B cell (primary cell): ENCODE data around the gene NGLY1. TPM values are rescaled to one million over a fixed set of nuclear protein-coding genes. Genes with fewer than 3 reads are reported as not detected.

ENCODE experiments used
- ATAC-seq: fragments of 200-7000 bp; cut with Tn5 transposase; one replicate; pipeline ENCODE4 v1.10.0; 2021; ENCODE audit warnings: low read depth, mild to moderate bottlenecking, moderate number of reproducible peaks, moderate library complexity
- CTCF ChIA-PET: fragments of 350-600 bp; sonication (Branson Sonifier 250); formaldehyde crosslinking; loops from one replicate; lab custom pipeline; 2021; ENCODE audit warnings: antibody characterized with exemption, inconsistent platforms; lab: Charles Lee
- POLR2A ChIA-PET: fragments of 350-600 bp; sonication (Branson Sonifier 250); formaldehyde crosslinking; loops from one replicate; lab custom pipeline; 2021; ENCODE audit warnings: antibody characterized with exemption; lab: Charles Lee
- DNase-seq: peaks from one replicate; pipeline ENCODE4 v3.0.0; 2013
- H2AFZ ChIP-seq: 2 replicates; pipeline ENCODE4 v1.6.1; 2012; ENCODE audit warnings: mild to moderate bottlenecking, low read depth, low read length; ENCODE audit not compliant: insufficient read depth, poor library complexity, severe bottlenecking
- H3K27ac ChIP-seq, 2 donors: 1 replicate in 1 of 2; 2 replicates in 1 of 2; pipeline ENCODE4 v1.5.1; 2012 to 2013; ENCODE audit warnings: low read length in 2 of 2, mild to moderate bottlenecking in 2 of 2, moderate library complexity in 1 of 2
- H3K27me3 ChIP-seq, 4 experiments: fragments of 200-600 bp in 1 of 4; sonication (generic) in 1 of 4; replicated peaks in 1 of 4; 1 replicate in 2 of 4; 2 replicates in 2 of 4; pipeline versions ENCODE4 v1.6.1 to v1.7.0; 2013 to 2016; ENCODE audit warnings: low read length in 3 of 4, mild to moderate bottlenecking in 2 of 4, mixed read lengths in 1 of 4, moderate library complexity in 1 of 4; ENCODE audit not compliant: insufficient read depth in 4 of 4, control insufficient read depth in 3 of 4; ENCODE audit errors: control extremely low read depth in 1 of 4
- H3K36me3 ChIP-seq, 2 experiments: replicated peaks in 1 of 2; 1 replicate in 1 of 2; 2 replicates in 1 of 2; pipeline versions ENCODE4 v1.6.1 to v1.7.1; 2013; ENCODE audit warnings: low read length in 1 of 2; ENCODE audit not compliant: insufficient read depth in 2 of 2, control insufficient read depth in 1 of 2; ENCODE audit errors: control extremely low read depth in 1 of 2, extremely low read depth in 1 of 2
- H3K4me1 ChIP-seq, 2 donors: fragments of 200-600 bp in 1 of 2; sonication (generic) in 1 of 2; 1 replicate in 1 of 2; 2 replicates in 1 of 2; pipeline versions ENCODE4 v1.5.1 to v1.6.1; 2013 to 2017; ENCODE audit warnings: low read length in 2 of 2; ENCODE audit not compliant: control insufficient read depth in 2 of 2, insufficient read depth in 2 of 2
- H3K4me2 ChIP-seq: replicated peaks from 2 replicates; pipeline ENCODE3; 2012; ENCODE audit warnings: mild to moderate bottlenecking, low read depth, low read length; ENCODE audit not compliant: poor library complexity, severe bottlenecking
- H3K4me3 ChIP-seq, 5 experiments: fragments of 200-600 bp in 1 of 5; sonication (generic) in 1 of 5; 1 replicate in 3 of 5; 2 replicates in 2 of 5; pipeline versions ENCODE4 v1.5.1 to v1.7.0; 2011 to 2016; ENCODE audit warnings: low read length in 4 of 5, mild to moderate bottlenecking in 4 of 5, low read depth in 2 of 5, control low read depth in 1 of 5, moderate library complexity in 1 of 5; ENCODE audit not compliant: insufficient read depth in 1 of 5; ENCODE audit errors: control extremely low read depth in 1 of 5, extremely low read depth in 1 of 5
- H3K79me2 ChIP-seq: fragments of 200-600 bp; sonication (generic); one replicate; pipeline ENCODE4 v1.6.0; 2016; ENCODE audit warnings: low read length; ENCODE audit not compliant: control insufficient read depth, insufficient read depth
- H3K9ac ChIP-seq: fragments of 200-600 bp; sonication (generic); 2 replicates; pipeline ENCODE4 v1.6.1; 2017; ENCODE audit warnings: mild to moderate bottlenecking, low read length, moderate library complexity
- H3K9me3 ChIP-seq, 3 donors: one replicate each; pipeline versions ENCODE4 v1.6.1 to v1.7.1; 2013; ENCODE audit warnings: low read length in 2 of 3; ENCODE audit not compliant: control insufficient read depth in 2 of 3, insufficient read depth in 1 of 3; ENCODE audit errors: control extremely low read depth in 1 of 3
- H4K20me1 ChIP-seq: 2 replicates; pipeline ENCODE4 v1.6.0; 2012; ENCODE audit warnings: mild to moderate bottlenecking, low read length; ENCODE audit not compliant: insufficient read depth, control insufficient read depth, poor library complexity, severe bottlenecking
- H3K27ac Mint-ChIP-seq: one replicate; pipeline ENCODE4 v1.8.0; 2021; ENCODE audit warnings: mixed read lengths
- H3K27me3 Mint-ChIP-seq: one replicate; pipeline ENCODE4 v1.8.0; 2021; ENCODE audit warnings: mixed read lengths
- H3K4me1 Mint-ChIP-seq: one replicate; pipeline ENCODE4 v1.8.0; 2021; ENCODE audit warnings: mixed read lengths
- H3K4me3 Mint-ChIP-seq: one replicate; pipeline ENCODE4 v1.8.0; 2021; ENCODE audit warnings: mixed read lengths
- H3K9me3 Mint-ChIP-seq: one replicate; pipeline ENCODE4 v1.8.0; 2022; ENCODE audit warnings: mixed read lengths; ENCODE audit not compliant: insufficient read depth
- CTCF ChIP-seq: fragments of 200-600 bp; IDR thresholded peaks from one replicate; pipeline ENCODE4 v1.8.0; 2022; ENCODE audit warnings: antibody characterized with exemption, mild to moderate bottlenecking
- EZH2 ChIP-seq: IDR thresholded peaks from 2 replicates; pipeline ENCODE4 v1.6.1; 2012; ENCODE audit warnings: borderline replicate concordance, low read depth, mild to moderate bottlenecking, moderate library complexity, low read length; ENCODE audit not compliant: insufficient read depth, poor library complexity, severe bottlenecking
- WGBS: methylation state at CpG from one replicate; pipeline ENCODE4 v1.1.5; 2013; ENCODE audit warnings: missing lambda C conversion rate; ENCODE audit not compliant: insufficient coverage; 5-methylcytosine and 5-hydroxymethylcytosine counted together
- intact Hi-C: fragments of 100-400 bp; cut with micrococcal nuclease; formaldehyde crosslinking; loops from one replicate; pipeline ENCODE4 v1.10.0; 2022
- polyA plus RNA-seq: library from polyadenylated mRNA; depleted of rRNA; stranded (reverse); fragments of >200 nt; gene quantifications from 2 replicates; pipeline ENCODE4 v1.2.3, GENCODE V29; 2012
- total RNA-seq, 2 donors: library from RNA; stranded (reverse); fragments of 120-200 nt in 1 of 2; gene quantifications; 1 replicate in 1 of 2; 2 replicates in 1 of 2; pipeline versions ENCODE4 v1.2.3 to v1.2.4, GENCODE V29; 2013 to 2022

NGLY1 gene
- total and polyA plus RNA-seq, 2 donors (not counting 1 experiment from before 2014, with no cell fraction given): 24.2 to 145 TPM

- no peaks in the 10 kb centered on the region for H3K9me3 Mint-ChIP-seq
- intact Hi-C loops: no loop called here
- Histone ChIP-seq H3K27me3 (no peaks in the 10 kb centered on the region), H2AFZ (no peak overlapping the region), H3K4me3 (no peak overlapping the region), H4K20me1 (no peaks in the 10 kb centered on the region), H3K27ac (no peak overlapping the region), H3K4me1 (no peaks in the 10 kb centered on the region), H3K9ac (no peak overlapping the region), H3K36me3 (peaks cover 17 to 35% of the 10 kb centered on the region in 2 experiments), H3K79me2 (no peaks in the 10 kb centered on the region), H3K9me3 (no peaks in the 10 kb centered on the region), H3K4me2 (no peak overlapping the region)
- H3K4me1 Mint-ChIP-seq: no peaks in the 10 kb centered on the region
- TF ChIP-seq EZH2: no peak
- no peak for TF ChIP-seq CTCF
- no peak for ATAC-seq
- no peak for DNase-seq
- no peak overlapping the region for H3K4me3 Mint-ChIP-seq
- no CpG with 5 or more reads among the region's 3 CpGs for WGBS
- CTCF ChIA-PET: interaction anchor here (0.6 kb wide), 1 partner anchor 1819 kb away, joined by 4 read pairs; no protein-coding TSS in a partner anchor
- POLR2A ChIA-PET: no interaction called here
- no peaks in the 10 kb centered on the region for H3K27me3 Mint-ChIP-seq
- no peak overlapping the region for H3K27ac Mint-ChIP-seq
Measured at GRCh38 chr3:25725810-25726209, 57.4 kb downstream of the NGLY1 start.

- DNase-seq (no peak), ATAC-seq (no peak)
- intact Hi-C loops: no loop called here
- Mint-ChIP-seq H3K4me1 (no peaks in the 10 kb centered on the region), H3K27ac (no peak overlapping the region), H3K9me3 (no peaks in the 10 kb centered on the region), H3K4me3 (no peak overlapping the region), H3K27me3 (no peaks in the 10 kb centered on the region)
- H2AFZ ChIP-seq: no peak overlapping the region
- no peaks in the 10 kb centered on the region for H3K79me2 ChIP-seq
- H3K4me2 ChIP-seq: no peak overlapping the region
- H3K36me3 ChIP-seq: peaks cover 17 to 35% of the 10 kb centered on the region in 2 experiments
- ChIA-PET POLR2A (no interaction called here), CTCF (no interaction called here)
- no peaks in the 10 kb centered on the region for H3K9me3 ChIP-seq
- H3K27ac ChIP-seq: no peak overlapping the region
- H3K9ac ChIP-seq: no peak overlapping the region
- no peaks in the 10 kb centered on the region for H4K20me1 ChIP-seq
- no peak for TF ChIP-seq EZH2
- no peak for TF ChIP-seq CTCF
- H3K4me1 ChIP-seq: no peaks in the 10 kb centered on the region
- WGBS: 86% methylated on average over 1 of the region's 2 CpGs
- no peak overlapping the region for H3K4me3 ChIP-seq
- H3K27me3 ChIP-seq: no peaks in the 10 kb centered on the region
Measured at GRCh38 chr3:25724948-25725645, 58.1 kb downstream of the NGLY1 start.
